ENCODE data around the gene C1orf87. TPM values are rescaled to one million over a fixed set of nuclear protein-coding genes. Genes with fewer than 3 reads are reported as not detected.

Gene C1orf87
- total RNA-seq (2014; rRNA removed; shearing (Covaris generic)) = not detected in 2 replicates

GRCh38 chr1:60073605-60074278, at the start of gene C1orf87:
TSS of gene C1orf87 (minus strand) at chr1:60073770. CDS start at chr1:60072643, 1,127 bp downstream.
- no peak for DNase-seq (ENCODE audit: low read depth)

- DNase-seq (ENCODE audit: low read depth) = peak; percentile 8
These were observed 44.5 kb upstream of the C1orf87 start for GRCh38 chr1:60118085-60118484.

GRCh38 chr1:60114745-60115318, 41.3 kb upstream of the C1orf87 start:
- DNase-seq (ENCODE audit: low read depth) = no peak

- no peak for DNase-seq (ENCODE audit: low read depth)
These were observed 40.0 kb upstream of the C1orf87 start for GRCh38 chr1:60113596-60113995.

- DNase-seq (ENCODE audit: low read depth) = no peak
These were observed 39.5 kb upstream of the C1orf87 start for GRCh38 chr1:60113028-60113427.

- no peak for DNase-seq (ENCODE audit: low read depth)
These were observed 38.1 kb upstream of the C1orf87 start for GRCh38 chr1:60111716-60112115.

- no peak for DNase-seq (ENCODE audit: low read depth)
These were observed 37.5 kb upstream of the C1orf87 start for GRCh38 chr1:60111118-60111517.

GRCh38 chr1:60108196-60108595, 34.6 kb upstream of the C1orf87 start:
- DNase-seq (ENCODE audit: low read depth) = no peak

- DNase-seq (ENCODE audit: low read depth) = peak; percentile 33
These were observed 29.6 kb upstream of the C1orf87 start for GRCh38 chr1:60103186-60103585.

- DNase-seq (ENCODE audit: low read depth) = no peak
These were observed 28.9 kb upstream of the C1orf87 start for GRCh38 chr1:60102267-60103061.

GRCh38 chr1:60101516-60101915, 27.9 kb upstream of the C1orf87 start:
- no peak for DNase-seq (ENCODE audit: low read depth)

- no peak for DNase-seq (ENCODE audit: low read depth)
These were observed 17.7 kb upstream of the C1orf87 start for GRCh38 chr1:60091195-60091715.

GRCh38 chr1:60090655-60091054, 17.1 kb upstream of the C1orf87 start:
- no peak for DNase-seq (ENCODE audit: low read depth)

- no peak for DNase-seq (ENCODE audit: low read depth)
These were observed 15.1 kb upstream of the C1orf87 start for GRCh38 chr1:60088620-60089155.

GRCh38 chr1:60087681-60088080, 14.1 kb upstream of the C1orf87 start:
- DNase-seq (ENCODE audit: low read depth) = no peak

GRCh38 chr1:60078182-60078581, 4.6 kb upstream of the C1orf87 start:
- DNase-seq (ENCODE audit: low read depth) = no peak

- DNase-seq (ENCODE audit: low read depth) = no peak
These were observed 2.3 kb downstream of the C1orf87 start for GRCh38 chr1:60071296-60071695.

- DNase-seq (ENCODE audit: low read depth) = no peak
These were observed 3.9 kb downstream of the C1orf87 start for GRCh38 chr1:60069691-60070090.

GRCh38 chr1:60068393-60069045, 5.1 kb downstream of the C1orf87 start:
- DNase-seq (ENCODE audit: low read depth) = no peak

GRCh38 chr1:60066001-60066400, 7.6 kb downstream of the C1orf87 start:
- DNase-seq (ENCODE audit: low read depth) = no peak

- DNase-seq (ENCODE audit: low read depth) = no peak
These were observed 8.4 kb downstream of the C1orf87 start for GRCh38 chr1:60065199-60065598.

- DNase-seq (ENCODE audit: low read depth) = no peak
These were observed 10.0 kb downstream of the C1orf87 start for GRCh38 chr1:60063561-60063960.

Measured in RPMI7951 (cell line).